OCI-LY1 (cell line): ENCODE data around the gene KMT2A.

ENCODE experiments used
- H2AFZ ChIP-seq: fragments of 200-600 bp; sonication (generic), shearing (Covaris generic); 2 replicates; pipeline ENCODE4 v1.6.0; 2014; ENCODE audit warnings: antibody characterized with exemption, mild to moderate bottlenecking, low read length
- H3F3A ChIP-seq: fragments of 200-600 bp; sonication (generic), shearing (Covaris generic); 2 replicates; pipeline ENCODE4 v1.6.0; 2014; ENCODE audit warnings: mild to moderate bottlenecking, antibody characterized with exemption, low read length, moderate library complexity; ENCODE audit not compliant: insufficient read depth
- H3K27ac ChIP-seq: fragments of 200-600 bp; sonication (generic); 2 replicates; pipeline ENCODE4 v1.5.1; 2014; ENCODE audit warnings: low read length, mixed run types, mild to moderate bottlenecking, low read depth; ENCODE audit not compliant: poor library complexity, severe bottlenecking
- H3K27me3 ChIP-seq: fragments of 200-600 bp; sonication (generic); 2 replicates; pipeline ENCODE4 v1.6.0; 2014; ENCODE audit warnings: antibody characterized with exemption, mild to moderate bottlenecking, low read length, moderate library complexity; ENCODE audit not compliant: insufficient read depth
- H3K36me3 ChIP-seq: fragments of 200-600 bp; sonication (generic); 2 replicates; pipeline ENCODE4 v1.6.1; 2014; ENCODE audit warnings: mild to moderate bottlenecking, antibody characterized with exemption, low read length, moderate library complexity, mixed read lengths; ENCODE audit not compliant: insufficient read depth
- H3K4me1 ChIP-seq: fragments of 200-600 bp; sonication (generic); 2 replicates; pipeline ENCODE4 v1.5.1; 2014; ENCODE audit warnings: mild to moderate bottlenecking, low read length, moderate library complexity; ENCODE audit not compliant: insufficient read depth, severe bottlenecking
- H3K4me2 ChIP-seq: fragments of 200-600 bp; sonication (generic), shearing (Covaris generic); 2 replicates; pipeline ENCODE4 v1.6.1; 2014; ENCODE audit warnings: low read length
- H3K4me3 ChIP-seq: fragments of 200-600 bp; sonication (generic); 2 replicates; pipeline ENCODE4 v1.5.1; 2014; ENCODE audit warnings: low read length, low read depth, mild to moderate bottlenecking, mixed read lengths; ENCODE audit not compliant: poor library complexity, severe bottlenecking
- H3K79me2 ChIP-seq: fragments of 200-600 bp; shearing (Covaris generic); 2 replicates; pipeline ENCODE4 v1.6.1; 2016; ENCODE audit warnings: mixed run types, low read length, mixed read lengths; ENCODE audit not compliant: insufficient read depth
- H3K9ac ChIP-seq: fragments of 200-600 bp; sonication (generic), shearing (Covaris generic); 2 replicates; pipeline ENCODE4 v1.6.1; 2014; ENCODE audit warnings: mild to moderate bottlenecking, low read length, mixed read lengths
- H3K9me2 ChIP-seq: fragments of 200-600 bp; sonication (generic), shearing (Covaris generic); 2 replicates; pipeline ENCODE4 v1.6.1; 2014; ENCODE audit warnings: low read depth, mild to moderate bottlenecking, low read length, mixed read lengths
- H3K9me3 ChIP-seq: fragments of 200-600 bp; shearing (Covaris generic); 2 replicates; pipeline ENCODE4 v1.6.1; 2014; ENCODE audit warnings: low read length, mixed read lengths
- H4K20me1 ChIP-seq: fragments of 200-600 bp; sonication (generic), shearing (Covaris generic); 2 replicates; pipeline ENCODE4 v1.6.0; 2016; ENCODE audit warnings: mild to moderate bottlenecking, low read length; ENCODE audit not compliant: insufficient read depth
- EZH2 ChIP-seq: fragments of 200-600 bp; sonication (generic), shearing (Covaris generic); IDR thresholded peaks from 2 replicates; pipeline ENCODE4 v1.8.0; 2017; ENCODE audit warnings: borderline replicate concordance, mixed run types, mild to moderate bottlenecking, antibody characterized with exemption, low read length, moderate library complexity, mixed read lengths
- TF ChIP-seq, protein P1 (sequence below): fragments of 200-600 bp; sonication (generic), shearing (Covaris generic); IDR thresholded peaks from 2 replicates; pipeline ENCODE4 v1.5.1; 2017; ENCODE audit warnings: mild to moderate bottlenecking, antibody characterized with exemption, low read length, moderate library complexity, mixed read lengths

The KMT2A gene

DNA sequence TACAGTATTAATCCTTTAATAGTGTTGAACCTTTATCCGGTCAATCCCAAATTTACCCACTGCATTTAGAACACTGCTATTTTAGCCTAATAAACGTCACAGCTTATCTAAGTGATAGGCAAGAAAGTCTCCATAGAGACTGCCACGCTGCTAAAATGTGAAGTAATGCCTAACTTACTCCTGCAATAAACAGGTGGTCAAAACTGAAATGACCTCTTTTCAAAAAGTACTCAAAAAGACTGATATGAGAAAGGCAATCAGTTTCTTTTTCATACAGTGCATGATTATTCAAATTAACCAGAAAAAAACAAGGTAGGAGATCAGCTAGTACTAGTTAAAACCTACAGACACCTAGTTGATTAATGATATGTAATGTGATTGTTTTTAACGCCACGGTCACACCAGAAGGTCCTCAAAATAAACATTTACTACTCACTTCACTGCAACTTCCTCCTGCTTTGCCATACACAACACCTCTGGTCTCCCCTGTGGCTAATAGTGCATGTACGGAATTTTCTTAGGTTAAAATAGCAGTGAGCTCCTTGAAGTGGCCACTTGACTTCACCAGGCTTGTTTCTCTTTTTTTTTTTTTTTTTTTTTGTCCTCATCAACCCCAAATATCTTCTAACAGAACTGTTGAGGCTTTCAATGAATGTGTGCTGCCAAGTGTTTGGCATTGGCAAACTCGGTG lies 26.1 kb upstream of the KMT2A start:
- Histone ChIP-seq H3K36me3 (peaks cover 47% of the 10 kb centered on the region), H3K27ac (peak overlapping the region; percentile 21), H3K4me3 (no peak overlapping the region), H4K20me1 (no peaks in the 10 kb centered on the region), H3K9ac (no peak overlapping the region), H3K79me2 (peaks cover 12% of the 10 kb centered on the region), H3K9me2 (no peaks in the 10 kb centered on the region), H2AFZ (no peak overlapping the region), H3K9me3 (no peaks in the 10 kb centered on the region), H3K4me2 (no peak overlapping the region), H3K27me3 (no peaks in the 10 kb centered on the region), H3F3A (no peaks in the 10 kb centered on the region), H3K4me1 (peaks cover 16% of the 10 kb centered on the region)
- TF ChIP-seq, protein P1, sequence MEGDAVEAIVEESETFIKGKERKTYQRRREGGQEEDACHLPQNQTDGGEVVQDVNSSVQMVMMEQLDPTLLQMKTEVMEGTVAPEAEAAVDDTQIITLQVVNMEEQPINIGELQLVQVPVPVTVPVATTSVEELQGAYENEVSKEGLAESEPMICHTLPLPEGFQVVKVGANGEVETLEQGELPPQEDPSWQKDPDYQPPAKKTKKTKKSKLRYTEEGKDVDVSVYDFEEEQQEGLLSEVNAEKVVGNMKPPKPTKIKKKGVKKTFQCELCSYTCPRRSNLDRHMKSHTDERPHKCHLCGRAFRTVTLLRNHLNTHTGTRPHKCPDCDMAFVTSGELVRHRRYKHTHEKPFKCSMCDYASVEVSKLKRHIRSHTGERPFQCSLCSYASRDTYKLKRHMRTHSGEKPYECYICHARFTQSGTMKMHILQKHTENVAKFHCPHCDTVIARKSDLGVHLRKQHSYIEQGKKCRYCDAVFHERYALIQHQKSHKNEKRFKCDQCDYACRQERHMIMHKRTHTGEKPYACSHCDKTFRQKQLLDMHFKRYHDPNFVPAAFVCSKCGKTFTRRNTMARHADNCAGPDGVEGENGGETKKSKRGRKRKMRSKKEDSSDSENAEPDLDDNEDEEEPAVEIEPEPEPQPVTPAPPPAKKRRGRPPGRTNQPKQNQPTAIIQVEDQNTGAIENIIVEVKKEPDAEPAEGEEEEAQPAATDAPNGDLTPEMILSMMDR = no peak
- no peak for TF ChIP-seq EZH2

DNA sequence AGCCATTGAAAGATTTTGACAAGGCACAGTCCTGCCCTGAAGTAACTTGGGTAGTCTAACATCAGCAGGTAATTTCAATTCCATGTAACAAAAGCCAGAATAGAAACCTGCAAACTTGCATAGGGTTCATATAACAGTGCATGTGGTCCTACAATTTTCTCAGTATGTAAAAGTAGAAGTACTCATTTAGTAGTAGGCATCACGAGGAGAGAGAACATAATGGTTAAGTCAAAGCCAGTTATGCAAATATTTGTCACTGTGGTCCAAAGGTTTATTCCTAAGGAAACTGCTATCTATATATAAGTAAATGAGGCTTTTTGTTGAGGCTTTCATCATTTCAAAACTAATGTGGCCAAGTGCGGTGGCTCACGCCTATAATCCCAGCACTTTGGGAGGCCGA lies 24.8 kb upstream of the KMT2A start:
- Histone ChIP-seq H3K9me3 (no peaks in the 10 kb centered on the region), H3K27ac (no peak overlapping the region), H3K4me3 (no peak overlapping the region), H3K36me3 (peaks cover 35% of the 10 kb centered on the region), H4K20me1 (no peaks in the 10 kb centered on the region), H3K27me3 (no peaks in the 10 kb centered on the region), H3K79me2 (peaks cover under 1% of the 10 kb centered on the region; the same call in 1 of the 2 replicates), H3F3A (no peaks in the 10 kb centered on the region), H3K9me2 (no peaks in the 10 kb centered on the region), H2AFZ (no peak overlapping the region), H3K4me2 (no peak overlapping the region), H3K4me1 (peaks cover 16% of the 10 kb centered on the region), H3K9ac (no peak overlapping the region)
- TF ChIP-seq, protein P1 = no peak
- no peak for TF ChIP-seq EZH2

DNA sequence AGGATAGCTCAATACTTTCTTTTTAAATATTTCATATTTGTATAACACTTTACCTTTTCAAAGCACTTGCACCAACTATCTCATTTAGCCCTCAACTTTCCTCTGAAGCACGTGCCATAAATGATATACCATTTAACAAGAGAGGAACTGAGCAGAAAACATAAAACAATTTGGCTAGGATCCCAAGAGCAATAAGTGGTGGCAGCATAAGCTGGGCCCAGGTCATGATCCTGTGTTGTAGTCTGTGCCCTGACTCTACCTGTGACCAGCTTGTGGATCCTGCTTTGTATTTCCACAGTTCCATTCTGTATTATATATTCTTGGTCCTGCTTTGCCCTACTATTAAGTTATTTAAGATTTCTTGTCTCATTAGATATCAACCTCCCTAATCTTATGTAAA lies 23.4 kb upstream of the KMT2A start:
- Histone ChIP-seq H3K27ac (no peak overlapping the region), H3K27me3 (no peaks in the 10 kb centered on the region), H4K20me1 (no peaks in the 10 kb centered on the region), H3K79me2 (no peaks in the 10 kb centered on the region), H2AFZ (no peak overlapping the region), H3K4me2 (no peak overlapping the region), H3K9me3 (no peaks in the 10 kb centered on the region), H3K9ac (no peak overlapping the region), H3K9me2 (no peaks in the 10 kb centered on the region), H3F3A (no peaks in the 10 kb centered on the region), H3K4me1 (peaks cover 16% of the 10 kb centered on the region), H3K36me3 (peaks cover 24% of the 10 kb centered on the region), H3K4me3 (no peak overlapping the region)
- TF ChIP-seq EZH2 = no peak
- TF ChIP-seq, protein P1 = no peak
